ENCODE measurements around the gene OPTC.
A peak's percentile ranks its signal among the peaks of the same experiment; 100 is the strongest.
"Not testable (repeated sequence)": the region's sequence is repeated elsewhere in the genome, so short reads cannot be mapped to it uniquely, and the experiment has no call there.

OPTC gene

GRCh38 chr1:203465948-203466347 lies 28.0 kb upstream of the OPTC start:
- no peak for DNase-seq

GRCh38 chr1:203466906-203467549 lies 26.9 kb upstream of the OPTC start:
- DNase-seq, result not testable (repeated sequence)

- no peak for DNase-seq
These were observed 26.4 kb upstream of the OPTC start for GRCh38 chr1:203467550-203467921.

- DNase-seq, result no peak
These were observed 25.6 kb upstream of the OPTC start for GRCh38 chr1:203468326-203468725.

- DNase-seq, result no peak
These were observed 23.7 kb upstream of the OPTC start for GRCh38 chr1:203470240-203470639.

- no peak for DNase-seq
These were observed 22.1 kb upstream of the OPTC start for GRCh38 chr1:203471841-203472240.

- no peak for DNase-seq
These were observed 20.7 kb upstream of the OPTC start for GRCh38 chr1:203473281-203473680.

GRCh38 chr1:203473781-203474305 lies 20.1 kb upstream of the OPTC start:
- no peak for DNase-seq

- DNase-seq, result no peak
These were observed 18.7 kb upstream of the OPTC start, which contains the start of gene PRELP for GRCh38 chr1:203475012-203475981. PRELP (plus strand) TSS chr1:203475806; CDS start chr1:203483185, 7,379 bp downstream.

GRCh38 chr1:203476216-203476814 lies 17.6 kb upstream of the OPTC start:
- DNase-seq, result no peak

GRCh38 chr1:203477748-203478147 lies 16.2 kb upstream of the OPTC start:
- DNase-seq, result no peak

GRCh38 chr1:203478231-203478630 lies 15.7 kb upstream of the OPTC start:
- DNase-seq, result no peak

- no peak for DNase-seq
These were observed 15.0 kb upstream of the OPTC start for GRCh38 chr1:203478986-203479385.

GRCh38 chr1:203479646-203480045 lies 14.3 kb upstream of the OPTC start:
- DNase-seq, result no peak

GRCh38 chr1:203480084-203480483 lies 13.9 kb upstream of the OPTC start:
- no peak for DNase-seq

- no peak for DNase-seq
These were observed 13.3 kb upstream of the OPTC start for GRCh38 chr1:203480525-203481084.

- DNase-seq, result no peak
These were observed 12.8 kb upstream of the OPTC start for GRCh38 chr1:203481196-203481595.

- DNase-seq, result no peak
These were observed 7.2 kb upstream of the OPTC start for GRCh38 chr1:203486618-203487370.

GRCh38 chr1:203488539-203488938 lies 5.4 kb upstream of the OPTC start:
- no peak for DNase-seq

GRCh38 chr1:203490607-203491006 lies 3.3 kb upstream of the OPTC start:
- DNase-seq, result no peak

- DNase-seq, result peak in 1 of 2 experiments; percentile 75
These were observed 2.3 kb upstream of the OPTC start for GRCh38 chr1:203491664-203492063.

- peak; percentile 63 to 98 for DNase-seq
These were observed 1.7 kb upstream of the OPTC start for GRCh38 chr1:203492082-203492747.

Measured in cerebellar nuclear complex (tissue), 1 donor.